Activated T-cell treated with anti-CD3 and anti-CD28 coated beads, Interleukin-2, amount 50 U/mL, for 1 hour (primary cell): ENCODE data around the gene FSIP1.

ENCODE experiments used
- DNase-seq: peaks from one replicate; pipeline ENCODE4 v3.0.0-alpha.2; 2020

FSIP1 gene

DNA sequence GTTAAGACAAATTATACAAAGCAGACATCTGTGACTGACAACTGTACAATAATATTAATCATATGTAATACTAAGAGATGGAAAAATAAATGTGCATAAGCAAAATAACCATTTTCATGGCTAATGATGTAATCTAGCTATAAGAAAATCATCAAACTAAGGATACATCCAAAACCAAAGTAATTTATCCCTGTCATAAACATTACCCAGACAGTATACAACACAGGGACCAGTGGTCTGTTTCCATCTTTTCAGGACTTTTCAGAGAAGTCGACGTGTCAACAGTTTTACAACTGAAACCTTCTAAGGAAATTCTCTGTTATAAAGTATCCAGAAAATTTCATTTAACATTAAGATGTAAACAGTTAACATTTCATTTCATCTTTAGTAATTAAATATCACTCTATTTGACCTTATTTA is 190.7 kb downstream of the FSIP1 start:
- DNase-seq = no peak

DNA sequence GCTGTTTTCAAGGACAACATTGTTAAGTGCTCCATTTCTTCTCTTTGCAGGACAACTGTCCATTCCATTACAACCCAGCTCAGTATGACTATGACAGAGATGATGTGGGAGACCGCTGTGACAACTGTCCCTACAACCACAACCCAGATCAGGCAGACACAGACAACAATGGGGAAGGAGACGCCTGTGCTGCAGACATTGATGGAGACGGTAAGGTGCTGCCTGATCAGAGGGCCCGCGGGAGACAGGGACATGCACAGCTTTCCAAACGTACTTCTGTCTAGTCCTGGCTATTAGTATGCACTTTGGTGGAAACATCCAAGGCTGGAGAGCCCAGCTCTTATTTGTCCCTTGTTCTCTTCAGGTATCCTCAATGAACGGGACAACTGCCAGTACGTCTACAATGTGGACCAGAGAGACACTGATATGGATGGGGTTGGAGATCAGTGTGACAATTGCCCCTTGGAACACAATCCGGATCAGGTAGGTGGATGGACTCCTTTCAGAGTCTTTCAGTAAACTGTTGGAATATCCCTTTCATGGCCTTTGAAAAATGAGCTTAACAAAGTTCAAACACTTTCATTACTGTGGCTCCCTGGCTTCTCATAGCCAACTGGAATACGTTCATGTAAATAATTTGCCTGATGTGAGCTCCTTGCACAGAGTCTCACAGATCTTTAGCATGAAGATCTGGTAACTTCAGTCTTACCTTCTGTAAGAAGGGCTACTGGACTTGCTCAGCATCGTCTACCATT is 191.3 kb downstream of the FSIP1 start:
- no peak for DNase-seq

DNA sequence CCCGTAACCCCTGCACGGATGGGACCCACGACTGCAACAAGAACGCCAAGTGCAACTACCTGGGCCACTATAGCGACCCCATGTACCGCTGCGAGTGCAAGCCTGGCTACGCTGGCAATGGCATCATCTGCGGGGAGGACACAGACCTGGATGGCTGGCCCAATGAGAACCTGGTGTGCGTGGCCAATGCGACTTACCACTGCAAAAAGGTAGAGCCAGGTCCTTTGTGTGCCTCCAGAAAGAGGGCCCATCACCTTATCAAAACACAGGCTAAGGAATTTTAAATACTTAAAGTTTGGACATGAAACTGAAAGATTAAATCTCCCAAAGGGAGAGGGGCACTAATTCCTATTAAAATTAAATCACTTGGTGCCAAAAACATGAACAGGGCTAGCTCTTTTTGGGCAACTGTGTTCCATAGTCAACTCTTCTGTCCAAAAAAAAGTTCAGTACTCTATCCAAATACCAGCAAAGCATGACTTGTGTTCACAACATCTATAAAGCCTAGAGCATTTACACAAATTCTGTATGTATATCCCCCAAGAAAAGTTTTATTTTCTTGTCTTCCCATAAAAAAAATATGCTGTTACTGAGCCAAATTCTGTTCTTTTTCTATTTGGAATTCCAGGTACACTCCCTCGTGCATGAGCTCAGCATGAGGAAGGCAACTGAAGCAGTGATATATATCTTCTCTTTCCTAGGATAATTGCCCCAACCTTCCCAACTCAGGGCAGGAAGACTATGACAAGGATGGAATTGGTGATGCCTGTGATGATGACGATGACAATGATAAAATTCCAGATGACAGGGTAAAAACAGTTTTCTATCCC is 192.6 kb downstream of the FSIP1 start:
- no peak for DNase-seq

GRCh38 chr15:39589193-39589814 is 193.3 kb downstream of the FSIP1 start:
- DNase-seq = no peak

GRCh38 chr15:39588531-39589192 is 194.0 kb downstream of the FSIP1 start:
- DNase-seq = no peak

- DNase-seq = no peak
Observed at GRCh38 chr15:39587731-39588530, 194.7 kb downstream of the FSIP1 start.

GRCh38 chr15:39587096-39587721 is 195.4 kb downstream of the FSIP1 start:
- no peak for DNase-seq

- no peak for DNase-seq
Observed at GRCh38 chr15:39586387-39587095, 196.1 kb downstream of the FSIP1 start.

DNA sequence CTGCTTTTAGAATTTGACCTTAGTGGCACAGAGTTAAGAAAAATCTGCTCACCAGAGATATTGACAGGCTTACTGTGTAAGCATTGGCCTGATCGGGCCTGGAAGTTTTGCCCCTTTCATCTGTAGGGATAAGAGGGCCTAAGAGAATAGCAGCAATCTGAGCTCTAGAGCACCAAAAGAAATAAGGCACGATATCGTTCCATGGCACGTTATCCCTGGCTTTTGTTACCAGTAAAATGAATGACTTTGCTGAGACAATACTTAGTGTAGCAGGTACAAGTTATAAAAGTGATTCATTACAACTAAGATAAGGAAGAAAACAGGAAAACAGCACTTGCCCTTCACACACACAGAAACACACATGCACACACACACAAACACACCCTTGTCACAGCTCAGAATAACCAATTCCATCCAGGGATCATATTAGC is 196.8 kb downstream of the FSIP1 start:
- DNase-seq = no peak

DNA sequence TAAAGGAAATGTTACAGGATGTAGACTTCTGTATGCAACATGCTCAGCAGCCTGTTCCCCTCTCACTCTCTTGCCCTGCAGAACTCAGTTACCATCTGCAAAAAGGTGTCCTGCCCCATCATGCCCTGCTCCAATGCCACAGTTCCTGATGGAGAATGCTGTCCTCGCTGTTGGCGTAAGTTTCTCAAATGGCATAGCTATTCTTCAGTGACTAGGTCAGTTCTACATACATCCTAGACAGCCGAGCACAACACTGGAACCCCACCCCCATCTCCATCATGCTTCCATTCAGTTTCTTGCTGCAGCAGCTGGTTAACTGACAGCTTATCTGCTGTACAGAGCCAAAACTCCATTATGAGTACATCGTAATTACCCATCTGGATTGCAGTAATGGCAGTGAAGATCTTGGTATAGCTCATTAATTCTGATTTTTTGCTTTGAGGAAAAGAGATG is 197.2 kb downstream of the FSIP1 start:
- no peak for DNase-seq

- no peak for DNase-seq
Observed at GRCh38 chr15:39584662-39585388, 197.8 kb downstream of the FSIP1 start.

DNA sequence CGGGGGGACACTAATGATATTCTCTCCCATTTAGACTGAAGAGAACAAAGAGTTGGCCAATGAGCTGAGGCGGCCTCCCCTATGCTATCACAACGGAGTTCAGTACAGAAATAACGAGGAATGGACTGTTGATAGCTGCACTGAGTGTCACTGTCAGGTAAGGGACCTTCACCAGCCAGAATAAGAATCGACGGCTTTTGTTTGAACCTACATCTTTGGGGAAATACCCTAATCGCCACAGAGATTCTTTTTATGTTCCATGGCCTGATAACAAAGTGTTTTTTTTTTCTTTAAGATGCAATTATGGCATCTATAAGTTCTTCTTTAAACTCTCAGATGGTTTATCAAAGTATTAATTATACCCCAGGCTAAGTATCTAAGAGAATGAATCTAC is 198.4 kb downstream of the FSIP1 start:
- no peak for DNase-seq

DNA sequence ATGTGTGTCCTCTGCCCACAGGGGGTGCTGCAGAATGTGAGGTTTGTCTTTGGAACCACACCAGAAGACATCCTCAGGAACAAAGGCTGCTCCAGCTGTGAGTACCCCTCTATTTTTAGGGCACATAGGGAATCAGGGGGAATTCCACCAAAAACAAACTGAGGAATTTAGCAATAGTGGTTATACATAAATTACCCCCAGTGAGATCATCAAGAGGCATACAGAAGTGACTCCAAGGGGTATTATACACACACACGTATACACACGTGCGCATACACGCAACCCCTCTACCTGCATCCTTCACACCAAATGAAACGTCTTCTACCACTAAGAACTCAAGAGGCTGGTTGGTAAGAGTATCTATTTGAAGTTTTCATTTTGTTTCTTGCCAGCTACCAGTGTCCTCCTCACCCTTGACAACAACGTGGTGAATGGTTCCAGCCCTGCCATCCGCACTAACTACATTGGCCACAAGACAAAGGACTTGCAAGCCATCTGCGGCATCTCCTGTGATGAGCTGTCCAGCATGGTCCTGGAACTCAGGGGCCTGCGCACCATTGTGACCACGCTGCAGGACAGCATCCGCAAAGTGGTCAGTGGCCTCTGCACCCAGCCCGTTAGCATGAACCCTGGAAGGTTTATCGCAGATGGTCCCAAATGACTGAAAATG is 198.9 kb downstream of the FSIP1 start:
- no peak for DNase-seq

DNA sequence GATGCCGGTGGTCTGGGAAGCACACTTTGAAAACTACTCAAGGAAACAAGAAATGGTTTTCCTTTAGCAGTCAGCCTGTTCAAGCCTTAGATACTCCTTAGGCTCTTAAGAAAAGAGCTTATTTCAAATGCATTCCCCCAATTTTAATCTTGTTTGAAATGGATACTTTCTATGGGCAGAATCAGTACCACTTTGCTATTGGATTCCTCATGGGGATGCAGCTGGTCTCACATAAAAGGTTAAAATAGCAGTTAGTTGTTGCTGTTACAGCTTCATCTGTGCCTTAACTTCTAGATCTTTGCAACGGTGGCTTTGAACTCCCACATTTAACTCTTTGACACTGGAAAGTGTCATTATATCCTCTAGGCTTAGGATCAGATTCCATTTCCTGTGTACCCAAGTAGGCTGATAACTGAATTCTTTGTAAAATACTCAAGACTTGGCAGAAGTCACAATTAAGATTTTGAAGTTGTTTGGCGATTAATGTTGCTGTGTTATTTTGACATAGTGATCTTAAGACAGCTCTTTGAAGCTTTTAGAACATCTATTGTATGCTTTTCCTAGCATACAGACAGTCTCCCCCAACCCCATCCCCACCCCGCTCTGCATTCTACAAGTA is 199.6 kb downstream of the FSIP1 start:
- DNase-seq = no peak

DNA sequence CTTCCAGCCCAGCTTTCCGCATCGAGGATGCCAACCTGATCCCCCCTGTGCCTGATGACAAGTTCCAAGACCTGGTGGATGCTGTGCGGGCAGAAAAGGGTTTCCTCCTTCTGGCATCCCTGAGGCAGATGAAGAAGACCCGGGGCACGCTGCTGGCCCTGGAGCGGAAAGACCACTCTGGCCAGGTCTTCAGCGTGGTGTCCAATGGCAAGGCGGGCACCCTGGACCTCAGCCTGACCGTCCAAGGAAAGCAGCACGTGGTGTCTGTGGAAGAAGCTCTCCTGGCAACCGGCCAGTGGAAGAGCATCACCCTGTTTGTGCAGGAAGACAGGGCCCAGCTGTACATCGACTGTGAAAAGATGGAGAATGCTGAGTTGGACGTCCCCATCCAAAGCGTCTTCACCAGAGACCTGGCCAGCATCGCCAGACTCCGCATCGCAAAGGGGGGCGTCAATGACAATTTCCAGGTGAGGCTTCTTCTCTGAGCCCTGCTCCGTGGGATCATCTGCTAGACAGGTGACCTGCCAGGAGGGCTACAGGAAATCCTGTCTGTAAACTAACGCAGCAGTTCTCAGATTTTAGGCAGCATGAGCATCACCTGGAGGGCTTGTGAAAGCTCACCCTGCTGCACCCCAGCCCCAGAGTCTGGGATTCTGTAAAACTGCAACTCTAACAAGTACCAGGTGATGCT is 200.2 kb downstream of the FSIP1 start:
- DNase-seq = no peak

GRCh38 chr15:39581793-39582285 is 200.8 kb downstream of the FSIP1 start:
- no peak for DNase-seq

GRCh38 chr15:39581242-39581792 is 201.3 kb downstream of the FSIP1 start:
- no peak for DNase-seq
